Fibroblast of mammary gland (primary cell): ENCODE measurements around the gene TIMM10.

Experiments used
- DNase-seq: peaks from one replicate; pipeline ENCODE4 v3.0.0-alpha.2; 2010; ENCODE audit warnings: low read depth
- H3K4me3 ChIP-seq: 2 replicates; pipeline ENCODE4 v1.5.1; 2011; ENCODE audit warnings: low read depth, mild to moderate bottlenecking, low read length, moderate library complexity; ENCODE audit not compliant: control insufficient read depth
- TF ChIP-seq, protein P1 (sequence below): conservative IDR thresholded peaks from 2 replicates; pipeline ENCODE4 v1.5.1; 2011; ENCODE audit warnings: low read depth, low read length, inconsistent platforms; ENCODE audit not compliant: control insufficient read depth, insufficient read depth

The TIMM10 gene

DNA sequence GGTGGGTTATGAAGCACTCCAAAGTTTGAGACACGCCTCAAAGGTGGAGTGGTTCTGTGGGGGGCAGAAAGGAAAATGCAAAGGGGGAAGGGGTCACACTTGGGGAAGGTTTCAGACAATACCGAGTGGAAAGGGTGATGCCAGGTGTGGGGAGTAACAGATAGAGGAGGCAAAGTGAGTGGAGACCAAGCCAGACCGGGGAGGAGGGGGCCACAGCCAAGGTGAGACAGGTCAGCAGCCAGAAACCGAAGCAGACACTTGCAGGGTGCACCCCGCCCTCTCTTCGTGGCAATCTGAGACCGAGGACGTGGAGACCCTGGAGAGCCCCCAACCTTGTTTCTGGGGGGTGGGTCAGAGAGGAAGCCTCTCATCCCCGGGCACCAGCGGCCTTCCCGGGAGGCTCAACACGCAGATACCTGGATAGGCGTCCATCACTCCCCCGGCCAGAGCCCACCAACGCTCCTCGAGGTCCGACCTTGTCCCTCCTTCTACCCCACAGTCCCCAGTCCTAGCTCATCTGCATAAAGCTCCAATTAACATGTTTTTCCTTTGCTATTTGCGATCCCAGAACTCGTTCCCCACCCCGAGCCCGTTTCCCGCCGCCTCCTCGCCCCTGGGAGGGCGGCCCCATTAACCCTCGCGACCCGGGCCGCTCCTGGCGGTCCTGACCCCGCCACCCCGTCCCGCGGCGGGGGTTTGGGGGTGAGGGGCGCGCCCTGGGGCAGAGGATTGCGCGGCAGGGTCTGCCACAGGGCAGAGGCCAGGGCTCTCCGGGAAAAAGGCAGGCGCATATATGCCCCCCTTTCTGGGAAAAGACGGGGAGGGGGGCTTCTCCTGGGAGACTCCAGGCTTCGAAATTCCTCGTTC is 48.4 kb downstream of the TIMM10 start:
- DNase-seq = no peak
- H3K4me3 ChIP-seq = peak overlapping the region; percentile 37
- TF ChIP-seq, protein P1, sequence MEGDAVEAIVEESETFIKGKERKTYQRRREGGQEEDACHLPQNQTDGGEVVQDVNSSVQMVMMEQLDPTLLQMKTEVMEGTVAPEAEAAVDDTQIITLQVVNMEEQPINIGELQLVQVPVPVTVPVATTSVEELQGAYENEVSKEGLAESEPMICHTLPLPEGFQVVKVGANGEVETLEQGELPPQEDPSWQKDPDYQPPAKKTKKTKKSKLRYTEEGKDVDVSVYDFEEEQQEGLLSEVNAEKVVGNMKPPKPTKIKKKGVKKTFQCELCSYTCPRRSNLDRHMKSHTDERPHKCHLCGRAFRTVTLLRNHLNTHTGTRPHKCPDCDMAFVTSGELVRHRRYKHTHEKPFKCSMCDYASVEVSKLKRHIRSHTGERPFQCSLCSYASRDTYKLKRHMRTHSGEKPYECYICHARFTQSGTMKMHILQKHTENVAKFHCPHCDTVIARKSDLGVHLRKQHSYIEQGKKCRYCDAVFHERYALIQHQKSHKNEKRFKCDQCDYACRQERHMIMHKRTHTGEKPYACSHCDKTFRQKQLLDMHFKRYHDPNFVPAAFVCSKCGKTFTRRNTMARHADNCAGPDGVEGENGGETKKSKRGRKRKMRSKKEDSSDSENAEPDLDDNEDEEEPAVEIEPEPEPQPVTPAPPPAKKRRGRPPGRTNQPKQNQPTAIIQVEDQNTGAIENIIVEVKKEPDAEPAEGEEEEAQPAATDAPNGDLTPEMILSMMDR = no peak

DNA sequence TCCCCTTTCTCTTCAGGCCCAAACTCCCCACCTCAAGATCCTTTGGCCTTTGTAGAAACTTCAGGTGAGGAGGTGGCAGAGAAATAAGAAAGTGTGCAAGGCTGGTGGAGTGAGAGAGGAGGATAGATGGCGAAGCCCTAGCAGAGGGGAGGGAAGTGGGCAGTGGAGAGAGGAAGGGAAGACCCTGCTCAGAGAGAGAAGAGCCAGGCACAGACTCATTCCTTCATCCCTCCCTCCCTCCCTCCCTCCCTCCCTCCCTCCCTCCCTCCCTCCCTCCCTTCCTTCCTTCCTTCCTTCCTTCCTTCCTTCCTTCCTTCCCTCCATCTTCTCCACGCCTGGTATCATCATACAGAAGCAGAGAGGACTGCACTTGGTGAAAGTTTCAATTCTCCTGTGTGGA is 49.2 kb downstream of the TIMM10 start:
- TF ChIP-seq, protein P1 = no peak
- no peak overlapping the region for H3K4me3 ChIP-seq
- no peak for DNase-seq

- TF ChIP-seq, protein P1 = peak; percentile 85
- DNase-seq = peak; percentile 58
- H3K4me3 ChIP-seq = no peak overlapping the region
These were observed 50.0 kb downstream of the TIMM10 start for GRCh38 chr11:57480409-57481137.

DNA sequence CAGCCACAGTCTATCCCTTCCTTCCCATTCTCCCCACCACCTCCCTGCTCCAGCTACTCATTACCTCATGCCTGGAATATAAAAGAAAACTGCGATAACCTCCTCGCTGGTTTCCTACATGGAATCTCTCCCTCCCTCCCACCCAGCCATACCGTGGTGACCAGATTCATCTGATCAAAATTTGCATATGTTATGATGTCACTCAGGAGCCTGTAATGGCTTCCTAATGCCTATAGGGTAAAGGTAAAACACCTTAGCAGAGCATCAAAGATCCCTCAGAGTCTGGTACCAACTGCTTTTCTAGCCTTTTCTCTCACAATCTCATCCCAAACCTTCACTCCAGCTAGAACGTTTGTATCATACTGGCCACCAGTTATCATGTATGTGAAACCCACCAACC is 50.6 kb downstream of the TIMM10 start:
- H3K4me3 ChIP-seq = no peak overlapping the region
- no peak for DNase-seq
- TF ChIP-seq, protein P1 = no peak

DNA sequence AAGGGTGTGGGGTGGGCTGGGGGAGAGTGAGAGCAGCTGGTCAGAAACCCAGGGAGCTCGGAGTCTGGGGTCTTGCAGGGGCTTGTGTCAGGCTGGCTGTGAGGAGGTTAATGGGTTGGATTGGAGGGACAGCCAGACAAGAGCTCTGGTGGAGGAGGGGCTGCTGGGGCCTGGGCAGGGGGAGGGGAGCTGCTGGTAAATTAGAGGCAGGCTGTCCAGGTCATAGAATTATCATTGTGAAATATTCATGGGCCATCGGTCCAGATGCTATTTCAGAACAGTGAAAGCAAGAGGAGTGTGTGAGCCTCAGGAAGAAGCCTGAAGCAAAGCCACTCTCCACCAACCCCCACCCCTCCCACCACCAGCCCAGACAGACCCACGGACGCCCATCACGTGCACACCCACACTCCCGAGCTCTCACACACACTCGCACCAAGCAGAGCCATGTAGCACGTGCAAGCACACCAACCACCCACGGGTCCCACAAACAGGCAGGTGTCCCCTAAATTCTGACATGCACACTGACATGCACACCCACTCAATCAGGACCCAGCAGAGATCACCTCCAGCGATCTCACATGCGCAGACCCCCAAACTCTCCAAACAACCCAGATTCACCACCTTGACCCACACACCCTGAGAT is 51.4 kb downstream of the TIMM10 start:
- TF ChIP-seq, protein P1 = no peak
- no peak overlapping the region for H3K4me3 ChIP-seq
- DNase-seq = no peak
